IMR-90 (cell line): ENCODE measurements around the gene SMAP1. TPM values are rescaled to one million over a fixed set of nuclear protein-coding genes. Genes with fewer than 3 reads are reported as not detected.

ENCODE experiments used
- ATAC-seq: fragments of 200-7000 bp; cut with Tn5 transposase; 2 replicates; pipeline ENCODE4 v1.9.1; 2020; ENCODE audit warnings: low read depth, mild to moderate bottlenecking, moderate library complexity
- BruUV-seq: library from RNA; stranded (reverse); fragments of 400-500 nt; replicated peaks from 2 replicates; lab custom pipeline; 2021; lab: Mats Ljungman, UMichigan
- CTCF ChIA-PET: fragments of 300-600 bp; formaldehyde crosslinking; extraction: SDS; loops from one replicate; lab custom pipeline; 2021; ENCODE audit warnings: antibody characterized with exemption; lab: Yijun Ruan, JAX
- POLR2A ChIA-PET: fragments of 300-600 bp; sonication (Branson Sonifier 250); formaldehyde crosslinking; loops from one replicate; lab custom pipeline; 2022; ENCODE audit warnings: antibody characterized with exemption; ENCODE audit not compliant: unreplicated experiment; lab: Charles Lee
- DNase-seq: peaks from one replicate; pipeline ENCODE4 v3.0.0; 2013
- H2AFZ ChIP-seq: replicated peaks from 2 replicates; pipeline ENCODE3; 2013; ENCODE audit warnings: low read length, mild to moderate bottlenecking; ENCODE audit not compliant: poor library complexity
- H2AK5ac ChIP-seq: 2 replicates; pipeline ENCODE4 v1.6.1; 2013; ENCODE audit warnings: low read depth, low read length, inconsistent platforms
- H2AK9ac ChIP-seq: replicated peaks from 2 replicates; pipeline ENCODE3; 2013; ENCODE audit warnings: mild to moderate bottlenecking, low read depth, low read length, moderate library complexity; ENCODE audit not compliant: poor library complexity
- H2BK120ac ChIP-seq: 2 replicates; pipeline ENCODE4 v1.6.1; 2013; ENCODE audit warnings: low read depth, low read length, inconsistent platforms
- H2BK15ac ChIP-seq: 3 replicates; pipeline ENCODE4 v1.6.1; 2013; ENCODE audit warnings: low read depth, low read length, inconsistent platforms
- H2BK20ac ChIP-seq: 2 replicates; pipeline ENCODE4 v1.6.1; 2013; ENCODE audit warnings: low read depth, mild to moderate bottlenecking, inconsistent platforms, low read length, moderate library complexity
- H2BK5ac ChIP-seq: 2 replicates; pipeline ENCODE4 v1.6.1; 2013; ENCODE audit warnings: mild to moderate bottlenecking, low read depth, low read length, inconsistent platforms; ENCODE audit not compliant: poor library complexity, severe bottlenecking
- H3K14ac ChIP-seq: replicated peaks from 2 replicates; pipeline ENCODE4 v1.6.1; 2013; ENCODE audit warnings: low read depth, low read length, inconsistent platforms
- H3K18ac ChIP-seq: 2 replicates; pipeline ENCODE4 v1.6.1; 2013; ENCODE audit warnings: low read depth, low read length, control low read depth
- H3K23ac ChIP-seq: 2 replicates; pipeline ENCODE4 v1.6.1; 2013; ENCODE audit warnings: low read depth, low read length, inconsistent platforms
- H3K27ac ChIP-seq: 2 replicates; pipeline ENCODE4 v1.5.1; 2013; ENCODE audit warnings: mild to moderate bottlenecking, control low read depth, low read length; ENCODE audit not compliant: insufficient read depth
- H3K27me3 ChIP-seq: 2 replicates; pipeline ENCODE4 v1.6.1; 2013; ENCODE audit warnings: low read length; ENCODE audit not compliant: control insufficient read depth, insufficient read depth
- H3K36me3 ChIP-seq: 2 replicates; pipeline ENCODE4 v1.6.1; 2013; ENCODE audit warnings: low read length, mixed read lengths; ENCODE audit not compliant: control insufficient read depth, insufficient read depth
- H3K4ac ChIP-seq: 2 replicates; pipeline ENCODE4 v1.6.1; 2013; ENCODE audit warnings: low read depth, low read length, inconsistent platforms
- H3K4me1 ChIP-seq: 2 replicates; pipeline ENCODE4 v1.6.1; 2013; ENCODE audit warnings: low read length, mixed read lengths; ENCODE audit not compliant: control insufficient read depth, insufficient read depth
- H3K4me2 ChIP-seq: 2 replicates; pipeline ENCODE4 v1.6.1; 2013; ENCODE audit warnings: low read depth, mild to moderate bottlenecking, control low read depth, low read length, moderate library complexity
- H3K4me3 ChIP-seq: 2 replicates; pipeline ENCODE4 v1.5.1; 2013; ENCODE audit warnings: low read depth, mild to moderate bottlenecking, control low read depth, low read length, moderate library complexity; ENCODE audit not compliant: insufficient read depth
- H3K56ac ChIP-seq: 2 replicates; pipeline ENCODE4 v1.6.1; 2013; ENCODE audit warnings: low read length, inconsistent platforms; ENCODE audit not compliant: insufficient read depth; ENCODE audit errors: extremely low read depth
- H3K79me1 ChIP-seq, 2 experiments: 2 replicates each; pipeline ENCODE4 v1.6.1; 2013; ENCODE audit warnings: low read length in 2 of 2, inconsistent platforms in 1 of 2, low read depth in 1 of 2
- H3K9ac ChIP-seq: 2 replicates; pipeline ENCODE4 v1.6.1; 2013; ENCODE audit warnings: low read depth, low read length, control low read depth
- H3K9me1 ChIP-seq: 2 replicates; pipeline ENCODE4 v1.6.1; 2013; ENCODE audit warnings: low read length, inconsistent platforms; ENCODE audit not compliant: insufficient read depth
- H3K9me3 ChIP-seq: 2 replicates; pipeline ENCODE4 v1.6.1; 2013; ENCODE audit warnings: low read length; ENCODE audit not compliant: control insufficient read depth, insufficient read depth
- H4K20me1 ChIP-seq: 2 replicates; pipeline ENCODE4 v1.6.1; 2013; ENCODE audit warnings: low read length, inconsistent platforms; ENCODE audit not compliant: insufficient read depth
- H4K5ac ChIP-seq: 2 replicates; pipeline ENCODE4 v1.6.1; 2013; ENCODE audit warnings: mild to moderate bottlenecking, low read depth, low read length, control low read depth
- H4K8ac ChIP-seq, 2 experiments: 2 replicates each; pipeline ENCODE4 v1.6.1; 2013; ENCODE audit warnings: low read depth in 2 of 2, low read length in 2 of 2, control low read depth in 1 of 2, inconsistent platforms in 1 of 2
- H4K91ac ChIP-seq: 2 replicates; pipeline ENCODE4 v1.6.1; 2013; ENCODE audit warnings: low read depth, low read length, inconsistent platforms; ENCODE audit not compliant: insufficient read depth
- MAFK ChIP-seq: IDR thresholded peaks from 2 replicates; pipeline ENCODE4 v1.6.1; 2012; ENCODE audit warnings: low read depth, low read length, improper control_type of control experiment
- POLR2A ChIP-seq: IDR thresholded peaks from 2 replicates; pipeline ENCODE4 v1.6.1; 2012; ENCODE audit warnings: mild to moderate bottlenecking, low read depth, low read length
- WGBS, 2 experiments: methylation state at CpG; one replicate each; pipeline versions ENCODE4 v1.1.5 to v1.1.7; 2013; ENCODE audit warnings: missing lambda C conversion rate in 2 of 2; ENCODE audit not compliant: insufficient read length in 1 of 2; ENCODE audit errors: extremely low coverage in 2 of 2; 5-methylcytosine and 5-hydroxymethylcytosine counted together
- dilution Hi-C: fragments of 300-500 bp; cut with HindIII; formaldehyde crosslinking; loops from one replicate; pipeline ENCODE4 v1.14.3; 2018; ENCODE audit warnings: low sequenced_read_pairs; ENCODE audit not compliant: unreplicated experiment
- in situ Hi-C: fragments of 300-500 bp; cut with MboI; formaldehyde crosslinking; loops from 3 replicates; pipeline ENCODE4 v1.14.3; 2019; ENCODE audit warnings: low sequenced_read_pairs, inconsistent platforms, mixed read lengths
- intact Hi-C: fragments of 100-400 bp; cut with micrococcal nuclease; formaldehyde crosslinking; loops from 2 replicates; pipeline ENCODE4 v1.10.0; 2022
- polyA plus RNA-seq, 3 experiments: library from polyadenylated mRNA; depleted of rRNA; stranded (reverse); fragments of >200 nt; gene quantifications; 2 replicates each; pipeline ENCODE4 v1.2.3, GENCODE V29; 2012; ENCODE audit warnings: low replicate concordance in 1 of 3
- total RNA-seq: library from RNA; depleted of rRNA; stranded (reverse); fragments of >200 nt; gene quantifications from 2 replicates; pipeline ENCODE4 v1.2.3, GENCODE V29; 2012
- TF ChIP-seq, protein P1 (sequence below): conservative IDR thresholded peaks from 2 replicates; pipeline ENCODE4 v1.5.1; 2012; ENCODE audit warnings: mild to moderate bottlenecking, low read depth, low read length, improper control_type of control experiment

Gene SMAP1
- total and polyA plus RNA-seq, 2 of the 4 experiments (the other 2 are of a cell fraction) = 14.8 to 16.7 TPM

DNA sequence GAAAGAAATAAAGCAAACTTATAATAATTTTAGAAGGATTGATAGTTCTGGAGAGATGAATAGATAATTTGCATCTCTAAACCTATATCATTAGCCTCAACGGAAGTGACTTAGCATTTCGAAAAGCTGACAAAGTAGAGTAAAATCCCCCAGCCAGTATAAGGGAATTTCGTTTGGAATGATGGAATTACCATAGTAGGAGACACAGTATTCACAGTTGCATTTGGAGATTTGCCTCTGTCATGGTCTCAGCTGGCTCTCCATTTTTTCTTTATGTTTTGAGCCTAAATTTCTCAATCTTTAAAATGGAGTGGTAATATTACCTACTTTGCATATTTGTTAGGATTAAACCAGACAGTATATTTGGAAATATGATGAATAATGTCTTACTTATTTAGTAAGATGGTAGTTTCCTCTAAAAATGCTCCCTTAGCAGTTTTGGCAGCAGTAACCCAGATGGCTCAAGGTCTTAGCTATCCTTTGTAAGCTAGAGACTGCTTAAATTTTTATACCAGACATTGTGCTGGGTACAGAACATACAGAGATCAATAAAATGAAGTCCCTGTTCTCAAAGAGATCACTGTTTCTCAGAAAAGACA, 58.2 kb downstream of the SMAP1 start:
- ChIA-PET POLR2A (no interaction called here), CTCF (interaction anchor here (1.3 kb wide), 1 partner anchor 131 kb away, joined by 3 read pairs; no protein-coding TSS in a partner anchor)
- Histone ChIP-seq H3K9me1 (peaks cover 6% of the 10 kb centered on the region; the same call in 1 of the 2 replicates), H3K4me1 (no peaks in the 10 kb centered on the region), H3K9ac (no peak overlapping the region), H2BK15ac (no peak overlapping the region), H4K8ac (no peak overlapping the region), H4K91ac (no peak overlapping the region), H3K79me1 (peaks cover 10 to 17% of the 10 kb centered on the region in 2 experiments), H4K5ac (no peak overlapping the region), H4K20me1 (no peaks in the 10 kb centered on the region; the same call in 1 of the 2 replicates), H3K9me3 (no peaks in the 10 kb centered on the region), H3K4ac (no peak overlapping the region), H2AK9ac (no peak overlapping the region), H2AFZ (no peak overlapping the region), H2BK20ac (no peak overlapping the region), H3K4me3 (no peak overlapping the region), H3K56ac (no peak overlapping the region), H2BK120ac (no peak overlapping the region), H3K23ac (no peak overlapping the region), H3K18ac (no peak overlapping the region), H3K36me3 (no peaks in the 10 kb centered on the region), H3K14ac (no peak overlapping the region), H3K4me2 (no peak overlapping the region), H3K27ac (no peak overlapping the region), H2BK5ac (no peak overlapping the region), H3K27me3 (no peaks in the 10 kb centered on the region), H2AK5ac (no peak overlapping the region)
- ATAC-seq (peak; percentile 78), DNase-seq (peak; percentile 42)
- no TSS peak for BruUV-seq
- dilution Hi-C loops = no loop called here
- TF ChIP-seq, protein P1, sequence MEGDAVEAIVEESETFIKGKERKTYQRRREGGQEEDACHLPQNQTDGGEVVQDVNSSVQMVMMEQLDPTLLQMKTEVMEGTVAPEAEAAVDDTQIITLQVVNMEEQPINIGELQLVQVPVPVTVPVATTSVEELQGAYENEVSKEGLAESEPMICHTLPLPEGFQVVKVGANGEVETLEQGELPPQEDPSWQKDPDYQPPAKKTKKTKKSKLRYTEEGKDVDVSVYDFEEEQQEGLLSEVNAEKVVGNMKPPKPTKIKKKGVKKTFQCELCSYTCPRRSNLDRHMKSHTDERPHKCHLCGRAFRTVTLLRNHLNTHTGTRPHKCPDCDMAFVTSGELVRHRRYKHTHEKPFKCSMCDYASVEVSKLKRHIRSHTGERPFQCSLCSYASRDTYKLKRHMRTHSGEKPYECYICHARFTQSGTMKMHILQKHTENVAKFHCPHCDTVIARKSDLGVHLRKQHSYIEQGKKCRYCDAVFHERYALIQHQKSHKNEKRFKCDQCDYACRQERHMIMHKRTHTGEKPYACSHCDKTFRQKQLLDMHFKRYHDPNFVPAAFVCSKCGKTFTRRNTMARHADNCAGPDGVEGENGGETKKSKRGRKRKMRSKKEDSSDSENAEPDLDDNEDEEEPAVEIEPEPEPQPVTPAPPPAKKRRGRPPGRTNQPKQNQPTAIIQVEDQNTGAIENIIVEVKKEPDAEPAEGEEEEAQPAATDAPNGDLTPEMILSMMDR = no peak
- no peak for TF ChIP-seq POLR2A
- peak; percentile 35; the same call in 1 of the 2 replicates for TF ChIP-seq MAFK
- no CpG with 5 or more reads among the region's 3 CpGs for WGBS, 2 experiments
- in situ Hi-C loops = no loop called here
- intact Hi-C loops = no loop called here
